HG03196 (cell line): ENCODE results near the gene THADA.
"Not testable (repeated sequence)": the region's sequence is repeated elsewhere in the genome, so short reads cannot be mapped to it uniquely, and the experiment has no call there.

ENCODE experiments used
- ATAC-seq: cut with Tn5 transposase; IDR thresholded peaks from one replicate; pipeline ENCODE4 v1.9.1; 2021; ENCODE audit not compliant: unreplicated experiment

The THADA gene

GRCh38 chr2:43309935-43310334 lies 285.9 kb downstream of the THADA start:
- no peak for ATAC-seq

GRCh38 chr2:43307973-43308372 lies 287.9 kb downstream of the THADA start:
- ATAC-seq = no peak

- no peak for ATAC-seq
Measured at GRCh38 chr2:43307046-43307445, 288.8 kb downstream of the THADA start.

- ATAC-seq = no peak
Measured at GRCh38 chr2:43306197-43306596, 289.6 kb downstream of the THADA start.

- no peak for ATAC-seq
Measured at GRCh38 chr2:43305517-43305916, 290.3 kb downstream of the THADA start.

- no peak for ATAC-seq
Measured at GRCh38 chr2:43305012-43305411, 290.8 kb downstream of the THADA start.

- no peak for ATAC-seq
Measured at GRCh38 chr2:43303889-43304288, 291.9 kb downstream of the THADA start.

GRCh38 chr2:43302961-43303494 lies 292.8 kb downstream of the THADA start:
- no peak for ATAC-seq

GRCh38 chr2:43302182-43302960 lies 293.5 kb downstream of the THADA start:
- ATAC-seq = no peak

GRCh38 chr2:43300781-43301583 lies 294.9 kb downstream of the THADA start:
- ATAC-seq = no peak

GRCh38 chr2:43300222-43300621 lies 295.6 kb downstream of the THADA start:
- no peak for ATAC-seq

GRCh38 chr2:43298500-43298899 lies 297.3 kb downstream of the THADA start:
- no peak for ATAC-seq

- not testable (repeated sequence) for ATAC-seq
Measured at GRCh38 chr2:43297740-43298139, 298.1 kb downstream of the THADA start.

- no peak for ATAC-seq
Measured at GRCh38 chr2:43294973-43295603, 300.8 kb downstream of the THADA start.

- peak; percentile 97 for ATAC-seq
Measured at GRCh38 chr2:43293744-43294695, 301.8 kb downstream of the THADA start.

- ATAC-seq = peak; percentile 9
Measured at GRCh38 chr2:43292851-43293743, 302.7 kb downstream of the THADA start.

- ATAC-seq = no peak
Measured at GRCh38 chr2:43292297-43292696, 303.5 kb downstream of the THADA start.

GRCh38 chr2:43289331-43289730 lies 306.5 kb downstream of the THADA start:
- no peak for ATAC-seq
